Neural progenitor cell (in vitro differentiated cells): ENCODE results near the gene GALR3.
"Not testable (repeated sequence)": the region's sequence is repeated elsewhere in the genome, so short reads cannot be mapped to it uniquely, and the experiment has no call there.

Experiments used
- CTCF ChIP-seq: fragments of 200-600 bp; sonication (generic); IDR thresholded peaks from 2 replicates; pipeline ENCODE4 v1.5.1; 2017; ENCODE audit warnings: antibody characterized with exemption, mild to moderate bottlenecking
- EZH2 ChIP-seq: fragments of 200-600 bp; sonication (generic); IDR thresholded peaks from 2 replicates; pipeline ENCODE4 v1.6.1; 2017; ENCODE audit warnings: antibody characterized with exemption, mild to moderate bottlenecking, moderate library complexity
- EZH2phosphoT487 ChIP-seq: fragments of 200-600 bp; sonication (generic); IDR thresholded peaks from 2 replicates; pipeline ENCODE4 v1.6.1; 2017; ENCODE audit warnings: antibody characterized with exemption

- not testable (repeated sequence) for TF ChIP-seq CTCF, EZH2, EZH2phosphoT487
Observed at GRCh38 chr22:37799979-37800378, 23.2 kb upstream of the GALR3 start.
